Superior temporal gyrus (tissue), 1 donor: ENCODE results near the gene ADCY5.

ENCODE experiments used
- DNase-seq: peaks from one replicate; pipeline ENCODE4 v3.0.0-alpha.2; 2016; ENCODE audit errors: extremely low spot score

ADCY5 gene

GRCh38 chr3:123286308-123287023 is 162.4 kb downstream of the ADCY5 start:
- DNase-seq: peak; percentile 46

GRCh38 chr3:123285931-123286307 is 163.0 kb downstream of the ADCY5 start:
- no peak for DNase-seq

DNA sequence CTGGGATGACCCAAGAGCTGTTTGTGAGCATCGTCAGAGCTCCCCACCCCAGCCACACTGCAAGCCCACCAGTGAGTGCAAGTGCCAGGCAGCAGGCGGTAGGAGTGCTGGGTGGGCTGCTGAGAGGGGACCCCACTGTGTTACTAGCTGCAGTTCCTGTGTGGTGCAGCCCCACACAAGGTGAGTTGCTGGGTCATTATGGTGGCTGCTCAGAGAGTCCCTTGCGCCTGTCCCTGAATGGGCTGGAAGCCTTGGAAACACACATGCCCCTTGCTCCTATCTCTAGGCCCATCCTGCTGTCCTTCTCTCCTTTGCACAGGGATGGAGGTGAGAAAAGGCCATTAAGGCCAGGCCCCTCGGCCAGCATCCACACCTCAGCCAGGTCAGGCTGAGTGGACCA is 163.4 kb downstream of the ADCY5 start:
- DNase-seq: no peak

- no peak for DNase-seq
Measured at GRCh38 chr3:123285066-123285465, 163.8 kb downstream of the ADCY5 start.

- no peak for DNase-seq
Measured at GRCh38 chr3:123284399-123285010, 164.4 kb downstream of the ADCY5 start.

GRCh38 chr3:123283657-123284398 is 165.1 kb downstream of the ADCY5 start:
- no peak for DNase-seq

DNA sequence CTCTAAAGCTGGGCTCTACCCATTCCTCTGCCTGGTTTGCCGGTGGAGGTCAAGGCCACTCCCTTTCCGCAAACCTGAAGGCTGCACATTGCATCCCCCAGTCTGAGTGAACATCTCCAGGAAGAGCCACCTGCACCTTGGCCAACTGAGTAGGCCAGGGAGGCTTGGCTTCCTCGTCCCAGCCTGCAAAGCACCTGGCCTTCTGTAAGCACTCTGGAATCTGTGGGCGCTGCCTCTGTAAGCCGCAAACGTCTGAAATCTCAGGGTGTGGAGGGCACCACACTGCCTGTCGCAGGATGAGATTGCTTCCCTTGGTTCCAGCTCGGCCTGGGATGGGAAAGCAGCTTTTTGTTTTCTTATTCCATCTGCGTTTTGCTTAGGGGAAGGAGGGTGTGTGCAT is 165.8 kb downstream of the ADCY5 start:
- DNase-seq: no peak

DNA sequence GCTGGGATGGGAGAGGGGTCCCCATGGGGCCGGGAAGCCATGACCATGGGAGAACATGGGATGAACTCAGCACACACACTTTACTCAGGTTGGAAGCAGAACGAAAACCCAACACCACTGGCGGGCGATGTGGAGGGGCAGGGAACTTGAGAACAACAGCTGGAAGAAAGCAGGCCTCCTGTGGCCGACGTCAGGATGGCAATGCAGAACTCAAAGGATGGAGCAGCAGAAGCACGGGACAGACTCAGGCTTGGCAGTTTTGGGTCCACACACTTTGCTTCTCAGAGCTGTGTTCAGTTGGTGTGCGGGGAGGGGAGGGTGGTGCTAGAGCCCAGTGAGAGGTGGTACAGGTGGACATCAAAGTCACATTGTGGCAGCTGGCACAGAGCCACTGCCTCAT is 166.4 kb downstream of the ADCY5 start:
- no peak for DNase-seq

DNA sequence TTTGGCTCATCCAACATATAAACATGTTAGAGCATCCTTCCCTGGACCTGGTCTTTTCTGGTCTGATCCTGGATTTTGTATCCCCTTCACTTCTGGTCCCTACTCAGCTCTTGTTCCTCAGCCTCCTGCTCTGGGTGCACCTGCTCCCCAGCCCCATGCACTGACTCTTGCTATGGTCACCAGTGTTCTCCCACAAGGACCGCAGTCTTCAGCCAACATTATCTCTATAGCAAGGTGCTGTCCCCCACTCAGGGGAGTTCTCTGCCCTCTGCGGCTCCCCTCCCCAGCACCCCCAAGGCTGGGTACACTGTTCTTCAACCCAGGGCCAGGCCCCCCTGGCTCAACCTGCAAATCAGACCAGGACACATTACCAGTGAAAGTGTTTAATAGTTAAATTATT is 167.0 kb downstream of the ADCY5 start:
- DNase-seq: no peak

DNA sequence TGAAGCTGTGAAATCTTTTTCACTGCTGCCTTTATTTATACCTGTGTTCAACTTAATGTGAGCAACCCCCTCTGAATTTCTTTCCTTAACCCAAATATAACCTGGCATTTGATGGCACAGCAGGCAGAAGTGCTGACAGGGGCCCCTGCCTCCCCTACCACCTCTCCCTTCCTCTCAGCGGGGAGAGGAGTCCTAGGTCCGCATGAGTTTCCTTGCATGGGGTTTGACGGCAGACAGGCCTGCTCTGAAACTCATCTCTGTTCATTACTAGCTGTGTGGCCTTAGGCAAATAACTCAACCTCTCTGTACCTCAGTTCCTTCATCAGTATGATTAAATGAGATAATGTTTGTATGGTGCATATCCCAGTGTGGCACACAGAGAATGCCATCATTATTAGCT is 167.5 kb downstream of the ADCY5 start:
- DNase-seq: no peak

GRCh38 chr3:123279121-123279520 is 169.8 kb downstream of the ADCY5 start:
- no peak for DNase-seq

DNA sequence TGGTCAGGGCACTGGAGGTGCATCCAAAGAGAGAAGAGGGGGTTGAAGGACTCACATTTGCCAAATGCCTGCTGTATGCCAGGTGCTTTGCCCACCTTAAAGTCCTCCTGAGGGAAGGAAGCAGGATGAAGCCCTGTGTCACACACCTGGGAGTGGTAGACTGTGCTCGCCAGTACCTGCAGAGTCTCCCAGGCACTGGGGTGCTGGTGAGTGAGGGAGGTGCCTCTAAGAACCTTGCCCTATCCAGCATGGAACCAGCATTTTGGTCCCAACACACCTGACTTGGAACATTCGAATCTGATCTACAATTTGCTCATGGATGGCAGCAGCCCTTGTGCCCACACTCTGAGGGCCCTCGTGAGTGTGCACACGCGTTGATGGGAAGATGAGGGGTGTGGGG is 170.4 kb downstream of the ADCY5 start:
- no peak for DNase-seq

DNA sequence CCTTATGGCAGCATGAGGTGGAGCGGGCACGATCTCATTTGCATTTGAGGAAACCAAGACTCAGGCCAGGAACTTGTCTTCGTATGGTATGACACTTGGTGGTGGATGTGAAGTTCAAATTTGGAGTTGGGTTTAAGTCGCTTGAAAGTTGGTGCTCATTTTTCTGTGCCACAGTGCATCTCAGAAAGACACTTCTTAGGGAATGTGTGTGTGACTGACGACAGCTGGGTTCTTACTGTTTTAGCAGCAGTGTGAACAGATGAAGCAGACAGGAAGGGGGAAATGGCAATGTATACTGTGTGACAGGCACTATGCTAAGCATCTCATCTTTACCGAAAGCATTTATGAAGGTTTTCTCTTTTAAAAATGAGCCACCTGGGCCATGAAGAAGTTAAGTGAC is 171.8 kb downstream of the ADCY5 start:
- peak; percentile 43 for DNase-seq

DNA sequence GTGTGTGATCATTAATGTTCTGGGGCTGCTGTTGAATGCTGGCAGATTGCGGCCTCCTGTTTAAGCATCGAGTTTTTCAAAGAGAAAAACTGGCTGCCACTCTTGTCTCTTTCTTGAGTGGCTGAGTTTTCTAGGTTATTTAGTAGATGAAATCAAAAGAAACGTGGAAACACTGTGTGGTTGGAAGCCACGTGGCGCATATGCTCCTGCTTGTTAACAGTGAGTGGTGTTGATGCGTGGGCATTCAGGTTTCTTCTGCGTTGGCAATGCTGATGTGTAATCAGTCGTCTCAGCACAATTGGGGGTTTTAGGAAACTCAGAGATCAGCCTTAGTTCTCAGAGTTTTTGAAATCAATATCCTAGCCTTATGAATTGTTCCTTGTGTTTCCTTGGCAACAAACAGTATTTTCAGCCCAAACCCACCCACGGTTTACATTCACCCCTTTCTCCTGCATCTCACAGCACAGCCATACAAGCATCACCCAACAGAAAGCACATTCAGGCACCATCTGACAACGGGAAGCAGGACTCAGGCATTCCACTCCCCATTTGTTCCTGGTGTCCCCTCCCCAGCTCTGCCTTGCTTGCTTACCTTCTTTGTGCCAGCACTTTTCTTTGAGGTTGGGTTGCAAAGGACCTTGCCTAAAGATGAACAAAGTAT is 172.4 kb downstream of the ADCY5 start:
- no peak for DNase-seq

DNA sequence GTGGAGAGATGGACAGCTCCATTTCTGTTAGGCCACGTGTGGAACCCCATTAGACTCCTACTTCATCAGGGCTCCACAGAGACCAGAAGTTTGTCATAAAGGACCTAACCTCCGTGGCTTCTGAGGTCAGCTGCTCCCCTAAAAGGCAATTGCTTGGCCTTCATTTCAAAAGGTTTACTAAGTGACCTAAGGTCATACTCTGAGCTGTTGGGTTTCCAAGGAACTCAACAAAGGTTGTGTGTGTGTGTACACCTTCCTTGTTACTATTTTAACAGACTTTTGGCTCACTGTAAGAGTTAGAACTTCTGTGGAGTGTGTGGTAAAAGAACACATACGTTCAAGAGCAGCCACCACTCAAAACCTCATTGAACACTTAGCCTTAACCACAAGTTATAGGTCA is 173.2 kb downstream of the ADCY5 start:
- no peak for DNase-seq

GRCh38 chr3:123272547-123272946 is 176.3 kb downstream of the ADCY5 start:
- no peak for DNase-seq

GRCh38 chr3:123271466-123272159 is 177.3 kb downstream of the ADCY5 start:
- DNase-seq: no peak

- no peak for DNase-seq
Measured at GRCh38 chr3:123270818-123271217, 178.1 kb downstream of the ADCY5 start.

- DNase-seq: no peak
Measured at GRCh38 chr3:123267821-123268220, 181.1 kb downstream of the ADCY5 start.

GRCh38 chr3:123263941-123264340 is 184.9 kb downstream of the ADCY5 start:
- no peak for DNase-seq

GRCh38 chr3:123262868-123263267 is 186.0 kb downstream of the ADCY5 start:
- DNase-seq: no peak

- no peak for DNase-seq
Measured at GRCh38 chr3:123262226-123262625, 186.7 kb downstream of the ADCY5 start.
